Prostate gland (tissue), 2 donors: ENCODE data around the gene PTPRG. TPM values are rescaled to one million over a fixed set of nuclear protein-coding genes. Genes with fewer than 3 reads are reported as not detected.

ENCODE experiments used
- DNase-seq: peaks from one replicate; pipeline ENCODE4 v3.0.0-alpha.2; 2019; ENCODE audit warnings: low spot score
- H3K27ac ChIP-seq, 2 donors: fragments of 200-600 bp; sonication (generic); 2 replicates each; pipeline ENCODE4 v1.5.1; 2017 to 2019
- H3K27me3 ChIP-seq: fragments of 200-600 bp; sonication (generic); replicated peaks from 2 replicates; pipeline ENCODE4 v1.5.1; 2019; ENCODE audit not compliant: insufficient read depth
- H3K36me3 ChIP-seq, 2 donors: fragments of 200-600 bp; sonication (generic); 1 replicate in 1 of 2; 2 replicates in 1 of 2; pipeline versions ENCODE4 v1.5.1 to v1.8.1; 2017 to 2019
- H3K4me1 ChIP-seq: fragments of 200-600 bp; sonication (generic); replicated peaks from 2 replicates; pipeline ENCODE4 v1.5.1; 2019
- H3K4me3 ChIP-seq, 2 donors: fragments of 200-600 bp; sonication (generic); 2 replicates each; pipeline ENCODE4 v1.5.1; 2017 to 2019
- H3K9me3 ChIP-seq: fragments of 200-600 bp; sonication (generic); 2 replicates; pipeline ENCODE4 v1.5.1; 2017
- POLR2A ChIP-seq: fragments of 450-650 bp; IDR thresholded peaks from one replicate; pipeline ENCODE4 v1.6.1; 2016; ENCODE audit warnings: antibody characterized with exemption, mild to moderate bottlenecking
- POLR2AphosphoS5 ChIP-seq: sonication (generic); formaldehyde crosslinking; IDR thresholded peaks from one replicate; pipeline ENCODE4 v1.6.1; 2017; ENCODE audit warnings: antibody characterized with exemption
- WGBS: methylation state at CpG from one replicate; pipeline ENCODE4 v1.1.5; 2018; 5-methylcytosine and 5-hydroxymethylcytosine counted together
- intact Hi-C: fragments of 100-400 bp; cut with DNase I; formaldehyde crosslinking; loops from one replicate; pipeline ENCODE4 v1.14.2; 2022
- total RNA-seq, 2 donors: library from RNA; depleted of rRNA; stranded (reverse); fragments of >200 nt; gene quantifications; one replicate each; pipeline ENCODE4 v1.1.0, GENCODE V29; 2016
- TF ChIP-seq, protein P1 (sequence below), 4 experiments: fragments of 200-600 bp in 2 of 4; fragments of 450-650 bp in 2 of 4; sonication (generic) in 2 of 4; IDR thresholded peaks; 1 replicate in 3 of 4; 2 replicates in 1 of 4; pipeline ENCODE4 v1.5.1; 2016 to 2019; ENCODE audit warnings: antibody characterized with exemption in 4 of 4, mild to moderate bottlenecking in 2 of 4, moderate library complexity in 2 of 4

PTPRG gene
- total RNA-seq, 2 donors from 2014 or later, result 22.0 to 78.6 TPM

- Histone ChIP-seq H3K4me3 (no peak overlapping the region), H3K27ac (no peak overlapping the region), H3K9me3 (no peaks in the 10 kb centered on the region), H3K27me3 (no peaks in the 10 kb centered on the region), H3K4me1 (no peaks in the 10 kb centered on the region), H3K36me3 (no peaks in the 10 kb centered on the region)
- intact Hi-C loops, result no loop called here
- TF ChIP-seq POLR2A (no peak), POLR2AphosphoS5 (no peak)
- TF ChIP-seq, protein P1, sequence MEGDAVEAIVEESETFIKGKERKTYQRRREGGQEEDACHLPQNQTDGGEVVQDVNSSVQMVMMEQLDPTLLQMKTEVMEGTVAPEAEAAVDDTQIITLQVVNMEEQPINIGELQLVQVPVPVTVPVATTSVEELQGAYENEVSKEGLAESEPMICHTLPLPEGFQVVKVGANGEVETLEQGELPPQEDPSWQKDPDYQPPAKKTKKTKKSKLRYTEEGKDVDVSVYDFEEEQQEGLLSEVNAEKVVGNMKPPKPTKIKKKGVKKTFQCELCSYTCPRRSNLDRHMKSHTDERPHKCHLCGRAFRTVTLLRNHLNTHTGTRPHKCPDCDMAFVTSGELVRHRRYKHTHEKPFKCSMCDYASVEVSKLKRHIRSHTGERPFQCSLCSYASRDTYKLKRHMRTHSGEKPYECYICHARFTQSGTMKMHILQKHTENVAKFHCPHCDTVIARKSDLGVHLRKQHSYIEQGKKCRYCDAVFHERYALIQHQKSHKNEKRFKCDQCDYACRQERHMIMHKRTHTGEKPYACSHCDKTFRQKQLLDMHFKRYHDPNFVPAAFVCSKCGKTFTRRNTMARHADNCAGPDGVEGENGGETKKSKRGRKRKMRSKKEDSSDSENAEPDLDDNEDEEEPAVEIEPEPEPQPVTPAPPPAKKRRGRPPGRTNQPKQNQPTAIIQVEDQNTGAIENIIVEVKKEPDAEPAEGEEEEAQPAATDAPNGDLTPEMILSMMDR (IDR thresholded peaks at IDR 0.05), result no peak
- DNase-seq, result no peak
Observed at GRCh38 chr3:61882253-61882652, 320.9 kb downstream of the PTPRG start.

GRCh38 chr3:61884794-61885193 lies 323.4 kb downstream of the PTPRG start:
- no peak for TF ChIP-seq POLR2A
- TF ChIP-seq, protein P1 (IDR thresholded peaks at IDR 0.05), result no peak
- TF ChIP-seq POLR2AphosphoS5, result no peak
- no peaks in the 10 kb centered on the region for H3K9me3 ChIP-seq
- H3K27ac ChIP-seq, result no peak overlapping the region
- intact Hi-C loops, result no loop called here
- WGBS, result 67% methylated on average over 4 of the region's 4 CpGs
- no peak overlapping the region for H3K4me3 ChIP-seq
- no peaks in the 10 kb centered on the region for H3K27me3 ChIP-seq
- H3K4me1 ChIP-seq, result no peaks in the 10 kb centered on the region
- no peaks in the 10 kb centered on the region for H3K36me3 ChIP-seq
- DNase-seq, result no peak

DNA sequence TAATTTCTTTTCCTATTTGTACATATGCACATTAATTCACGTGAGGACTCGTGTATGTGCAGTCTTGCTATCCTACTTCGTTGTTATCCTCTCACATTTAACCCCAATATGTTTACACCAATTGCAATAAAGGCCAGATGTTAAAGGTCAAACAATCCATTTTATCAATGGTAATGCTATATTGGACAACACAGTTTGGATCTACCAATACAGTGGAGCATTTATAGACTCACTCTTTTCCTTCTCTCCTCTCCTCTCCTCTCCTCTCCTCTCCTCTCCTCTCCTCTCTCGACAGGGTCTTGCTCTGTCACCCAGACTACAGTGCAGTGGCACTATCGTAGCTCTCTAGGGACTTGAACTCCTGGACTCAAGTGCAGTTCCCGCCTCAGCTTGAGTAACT lies 324.0 kb downstream of the PTPRG start:
- H3K9me3 ChIP-seq, result no peaks in the 10 kb centered on the region
- TF ChIP-seq, protein P1 (IDR thresholded peaks at IDR 0.05), result no peak
- TF ChIP-seq POLR2AphosphoS5, result no peak
- TF ChIP-seq POLR2A, result no peak
- intact Hi-C loops, result no loop called here
- no peak for DNase-seq
- H3K27ac ChIP-seq, result no peak overlapping the region
- WGBS, result 92% methylated on average over 6 of the region's 6 CpGs
- H3K4me3 ChIP-seq, result no peak overlapping the region
- no peaks in the 10 kb centered on the region for H3K4me1 ChIP-seq
- H3K27me3 ChIP-seq, result no peaks in the 10 kb centered on the region
- no peaks in the 10 kb centered on the region for H3K36me3 ChIP-seq

GRCh38 chr3:61887206-61887605 lies 325.8 kb downstream of the PTPRG start:
- Histone ChIP-seq H3K27me3 (no peaks in the 10 kb centered on the region), H3K4me1 (no peaks in the 10 kb centered on the region)
- 54% methylated on average over 1 of the region's 1 CpG for WGBS

DNA sequence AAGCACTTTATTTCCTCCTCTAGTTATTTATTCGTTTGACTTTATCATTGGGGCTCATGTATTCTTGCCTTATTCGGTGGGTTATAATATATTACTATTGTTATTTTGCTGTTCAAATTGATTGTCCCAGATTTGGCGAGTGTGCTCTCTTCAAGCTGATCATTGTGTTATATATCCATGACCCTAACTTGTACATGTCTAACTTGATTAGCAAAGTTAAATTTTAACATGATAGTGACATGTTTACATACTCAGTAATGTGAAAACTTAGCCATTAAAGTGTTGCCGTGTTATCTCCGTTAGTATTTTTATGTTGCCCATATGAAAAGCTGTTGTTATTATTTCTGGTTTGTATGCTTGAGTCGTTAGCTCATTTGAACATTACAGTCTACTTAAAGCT lies 327.9 kb downstream of the PTPRG start:
- H3K9me3 ChIP-seq, result no peaks in the 10 kb centered on the region
- H3K36me3 ChIP-seq, result no peaks in the 10 kb centered on the region
- H3K4me1 ChIP-seq, result no peaks in the 10 kb centered on the region
- DNase-seq, result no peak
- WGBS, result 82% methylated on average over 6 of the region's 6 CpGs
- H3K4me3 ChIP-seq, result no peak overlapping the region
- intact Hi-C loops, result no loop called here
- H3K27ac ChIP-seq, result no peak overlapping the region
- TF ChIP-seq POLR2A (no peak), POLR2AphosphoS5 (no peak)
- TF ChIP-seq, protein P1 (IDR thresholded peaks at IDR 0.05), result no peak
- H3K27me3 ChIP-seq, result no peaks in the 10 kb centered on the region

More at GRCh38 chr3:61887206-61887605, 325.8 kb downstream of the PTPRG start:
- no peaks in the 10 kb centered on the region for H3K36me3 ChIP-seq
- DNase-seq, result no peak
- no peak overlapping the region for H3K27ac ChIP-seq
- intact Hi-C loops, result no loop called here
- H3K9me3 ChIP-seq, result no peaks in the 10 kb centered on the region
- TF ChIP-seq POLR2A (no peak), POLR2AphosphoS5 (no peak)
- TF ChIP-seq, protein P1 (IDR thresholded peaks at IDR 0.05), result no peak
- H3K4me3 ChIP-seq, result no peak overlapping the region
